Uterus (tissue), 2 donors: ENCODE data around the gene DAD1.

Experiments
- POLR2A ChIP-seq, 2 donors: fragments of 450-650 bp; IDR thresholded peaks; one replicate each; pipeline ENCODE4 v1.6.1; 2016; ENCODE audit warnings: antibody characterized with exemption in 2 of 2, mild to moderate bottlenecking in 1 of 2, moderate library complexity in 1 of 2
- TF ChIP-seq, protein P1 (sequence below), 4 experiments: fragments of 200-600 bp in 2 of 4; fragments of 450-650 bp in 2 of 4; sonication (generic) in 2 of 4; IDR thresholded peaks; one replicate each; pipeline ENCODE4 v1.5.1; 2016 to 2019; ENCODE audit warnings: antibody characterized with exemption in 4 of 4, mild to moderate bottlenecking in 2 of 4, moderate library complexity in 1 of 4

- TF ChIP-seq POLR2A (IDR thresholded peaks at IDR 0.05): no peak
- TF ChIP-seq, protein P1, sequence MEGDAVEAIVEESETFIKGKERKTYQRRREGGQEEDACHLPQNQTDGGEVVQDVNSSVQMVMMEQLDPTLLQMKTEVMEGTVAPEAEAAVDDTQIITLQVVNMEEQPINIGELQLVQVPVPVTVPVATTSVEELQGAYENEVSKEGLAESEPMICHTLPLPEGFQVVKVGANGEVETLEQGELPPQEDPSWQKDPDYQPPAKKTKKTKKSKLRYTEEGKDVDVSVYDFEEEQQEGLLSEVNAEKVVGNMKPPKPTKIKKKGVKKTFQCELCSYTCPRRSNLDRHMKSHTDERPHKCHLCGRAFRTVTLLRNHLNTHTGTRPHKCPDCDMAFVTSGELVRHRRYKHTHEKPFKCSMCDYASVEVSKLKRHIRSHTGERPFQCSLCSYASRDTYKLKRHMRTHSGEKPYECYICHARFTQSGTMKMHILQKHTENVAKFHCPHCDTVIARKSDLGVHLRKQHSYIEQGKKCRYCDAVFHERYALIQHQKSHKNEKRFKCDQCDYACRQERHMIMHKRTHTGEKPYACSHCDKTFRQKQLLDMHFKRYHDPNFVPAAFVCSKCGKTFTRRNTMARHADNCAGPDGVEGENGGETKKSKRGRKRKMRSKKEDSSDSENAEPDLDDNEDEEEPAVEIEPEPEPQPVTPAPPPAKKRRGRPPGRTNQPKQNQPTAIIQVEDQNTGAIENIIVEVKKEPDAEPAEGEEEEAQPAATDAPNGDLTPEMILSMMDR (IDR thresholded peaks at IDR 0.05): no peak
Observed at GRCh38 chr14:22567437-22567836, 21.6 kb downstream of the DAD1 start.
